Lower leg skin (tissue), 3 donors: ENCODE measurements around the gene SAMMSON.

Source experiments
- CTCF ChIP-seq, 3 donors: fragments of 450-650 bp; IDR thresholded peaks; one replicate each; pipeline ENCODE4 v1.5.1; 2016; ENCODE audit warnings: antibody characterized with exemption in 3 of 3, mild to moderate bottlenecking in 3 of 3, moderate library complexity in 2 of 3
- POLR2A ChIP-seq, 2 donors: fragments of 450-650 bp; IDR thresholded peaks; one replicate each; pipeline ENCODE4 v1.6.1; 2016 to 2017; ENCODE audit warnings: antibody characterized with exemption in 2 of 2, mild to moderate bottlenecking in 1 of 2, moderate library complexity in 1 of 2

GRCh38 chr3:70108072-70108471, 108.5 kb downstream of the SAMMSON start:
- TF ChIP-seq CTCF (IDR thresholded peaks at IDR 0.05): no peak
- no peak for TF ChIP-seq POLR2A (IDR thresholded peaks at IDR 0.05)
